HepG2 (cell line): ENCODE data around the gene TNXB. TPM values are rescaled to one million over a fixed set of nuclear protein-coding genes. Genes with fewer than 3 reads are reported as not detected.

ENCODE experiments used
- EP300 ChIP-seq, 3 experiments: sonication (generic) in 1 of 3; formaldehyde crosslinking in 1 of 3; IDR thresholded peaks; 2 replicates each; pipeline versions ENCODE4 v1.5.1 to v1.6.1; 2011 to 2020; ENCODE audit warnings: low read depth in 2 of 3, low read length in 2 of 3, borderline replicate concordance in 1 of 3, improper control_type of control experiment in 1 of 3, mild to moderate bottlenecking in 1 of 3, missing genetic modification reagents in 1 of 3, moderate library complexity in 1 of 3
- GTF2F1 ChIP-seq: fragments of 150-350 bp; IDR thresholded peaks from 2 replicates; pipeline ENCODE4 v1.6.1; 2014; ENCODE audit warnings: low read length
- HOXD1 ChIP-seq: sonication (generic); formaldehyde crosslinking; IDR thresholded peaks from 2 replicates; pipeline ENCODE4 v1.5.0; 2020; ENCODE audit warnings: missing genetic modification reagents
- KAT7 ChIP-seq: IDR thresholded peaks from 2 replicates; pipeline ENCODE4 v1.6.1; 2018; ENCODE audit warnings: borderline replicate concordance, missing compliant biosample characterization
- KLF15 ChIP-seq: sonication (generic); formaldehyde crosslinking; IDR thresholded peaks from 2 replicates; pipeline ENCODE4 v1.8.1; 2023; ENCODE audit warnings: borderline replicate concordance, mild to moderate bottlenecking, inconsistent platforms, missing genetic modification reagents, mixed read lengths
- KLF6 ChIP-seq: IDR thresholded peaks from 2 replicates; pipeline ENCODE4 v1.8.0; 2016; ENCODE audit warnings: missing biosample characterization, missing genetic modification reagents
- KMT2A ChIP-seq: sonication (generic); formaldehyde crosslinking; IDR thresholded peaks from 2 replicates; pipeline ENCODE4 v1.4.0; 2020; ENCODE audit warnings: missing genetic modification reagents
- MAF1 ChIP-seq: sonication (generic); formaldehyde crosslinking; IDR thresholded peaks from 2 replicates; pipeline ENCODE4 v1.5.0; 2020; ENCODE audit warnings: missing genetic modification reagents, borderline replicate concordance
- RFXANK ChIP-seq: IDR thresholded peaks from 2 replicates; pipeline ENCODE4 v1.6.1; 2016
- ZMYM2 ChIP-seq: sonication (generic); formaldehyde crosslinking; IDR thresholded peaks from 2 replicates; pipeline ENCODE4 v1.8.0; 2022; ENCODE audit warnings: mild to moderate bottlenecking, missing genetic modification reagents
- ZNF124 ChIP-seq: sonication (generic); formaldehyde crosslinking; IDR thresholded peaks from 2 replicates; pipeline ENCODE4 v1.4.0; 2020; ENCODE audit warnings: missing genetic modification reagents
- ZNF264 ChIP-seq: sonication (generic); formaldehyde crosslinking; IDR thresholded peaks from 2 replicates; pipeline ENCODE4 v1.4.0; 2020; ENCODE audit warnings: missing genetic modification reagents
- ZNF292 ChIP-seq: sonication (generic); formaldehyde crosslinking; IDR thresholded peaks from 2 replicates; pipeline ENCODE4 v1.8.1; 2022; ENCODE audit warnings: mild to moderate bottlenecking, low read depth, missing genetic modification reagents, borderline replicate concordance
- ZNF337 ChIP-seq: sonication (generic); formaldehyde crosslinking; IDR thresholded peaks from 2 replicates; pipeline ENCODE4 v1.5.1; 2020; ENCODE audit warnings: missing genetic modification reagents, low read depth, mild to moderate bottlenecking, borderline replicate concordance
- ZNF746 ChIP-seq: sonication (generic); formaldehyde crosslinking; IDR thresholded peaks from 2 replicates; pipeline ENCODE4 v1.8.0; 2022; ENCODE audit warnings: mild to moderate bottlenecking, missing genetic modification reagents
- ZNF878 ChIP-seq: sonication (generic); formaldehyde crosslinking; IDR thresholded peaks from 2 replicates; pipeline ENCODE4 v1.8.1; 2023; ENCODE audit warnings: mild to moderate bottlenecking, missing genetic modification reagents, moderate library complexity
- polyA plus RNA-seq, 8 experiments: library from polyadenylated mRNA; depleted of rRNA in 3 of 8; stranded (reverse) in 7 of 8; unstranded in 1 of 8; fragments of >200 nt; fragmentation: Illumina TruSeq in 4 of 8; extraction: Trizol in 4 of 8; gene quantifications; 2 replicates each; pipeline versions ENCODE4 v1.2.1 to v1.2.3, GENCODE V29; 2011 to 2016; ENCODE audit warnings: low read depth in 4 of 8, missing spikeins in 1 of 8, mixed read lengths in 1 of 8; ENCODE audit not compliant: insufficient read depth in 1 of 8
- total RNA-seq, 5 experiments: library from RNA; depleted of rRNA; stranded (reverse); fragments of >200 nt; fragmentation: Illumina TruSeq; extraction: Trizol; gene quantifications; 2 replicates each; pipeline ENCODE4 v1.2.3, GENCODE V29; 2016; ENCODE audit warnings: low read depth in 1 of 5
- TF ChIP-seq, protein P1 (sequence below): IDR thresholded peaks from 2 replicates; pipeline ENCODE4 v1.6.1; 2016; ENCODE audit warnings: low read depth
- TF ChIP-seq, protein P2 (sequence below): sonication (generic); formaldehyde crosslinking; IDR thresholded peaks from 2 replicates; pipeline ENCODE4 v1.5.1; 2020; ENCODE audit warnings: missing genetic modification reagents, mild to moderate bottlenecking, borderline replicate concordance
- TF ChIP-seq, protein P3 (sequence below): sonication (generic); formaldehyde crosslinking; IDR thresholded peaks from 2 replicates; pipeline ENCODE4 v1.4.0; 2020; ENCODE audit warnings: low read depth, missing genetic modification reagents

The TNXB gene
- total and polyA plus RNA-seq, 2 of the 13 experiments (the other 11 are each of a cell fraction or from before 2014, with no cell fraction given): 1.6 to 2.7 TPM

DNA sequence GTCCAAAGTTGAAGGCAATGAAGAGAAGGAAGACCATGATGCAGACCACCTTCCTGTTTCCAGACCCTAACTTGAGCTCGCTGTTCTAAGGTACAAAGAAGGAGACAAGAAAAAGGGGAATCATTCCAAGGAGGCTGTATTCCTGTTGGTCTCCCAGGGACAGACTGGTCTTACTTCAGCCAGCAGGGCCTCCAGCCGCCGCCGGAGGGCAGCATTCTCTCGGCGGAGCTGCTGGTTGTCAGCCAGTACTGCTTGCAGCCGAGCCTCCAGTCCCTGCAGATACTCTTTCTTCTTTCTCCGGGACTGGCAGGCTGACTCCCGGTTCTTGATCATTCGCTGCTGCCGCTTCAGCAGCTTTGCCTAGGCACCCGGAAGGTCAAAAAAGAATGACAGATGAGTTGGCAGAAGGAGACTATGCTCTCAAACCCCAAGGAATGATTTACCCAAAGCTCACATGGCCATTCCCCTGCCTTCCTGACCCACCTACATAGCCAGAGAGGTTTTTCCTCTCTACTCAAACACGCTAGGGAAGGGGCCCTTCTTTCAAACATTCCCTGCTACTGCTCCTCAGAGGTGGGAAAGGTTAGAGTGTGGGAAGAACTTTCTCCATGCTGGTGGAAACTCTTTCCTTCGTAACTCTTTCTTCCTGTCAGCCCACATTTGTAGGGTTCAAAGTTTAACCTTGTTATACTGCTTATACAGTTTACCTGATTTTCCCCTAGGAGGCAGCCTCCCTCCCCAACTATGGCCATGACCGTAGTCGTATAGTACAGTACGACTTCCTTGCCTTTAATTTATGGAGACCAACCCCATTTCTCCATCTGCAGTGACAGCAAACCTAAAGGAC is 9.9 kb upstream of the TNXB start (continued):
- TF ChIP-seq KLF6 (CRISPR knock-in tag): 0 out of 2 replicates have a peak, but pooled peaks have one; percentile 33
- peak; percentile 26; the same call in 1 of the 2 replicates for TF ChIP-seq KMT2A (CRISPR knock-in tag)
- TF ChIP-seq ZNF292: 0 out of 2 replicates have a peak, but pooled peaks have one; percentile 28
- TF ChIP-seq ZMYM2 (CRISPR knock-in tag): no peak
- TF ChIP-seq KLF15 (CRISPR knock-in tag): no peak; the same call in 1 of the 2 replicates
- peak; percentile 78 for TF ChIP-seq ZNF264 (CRISPR knock-in tag)
- TF ChIP-seq, protein P1, sequence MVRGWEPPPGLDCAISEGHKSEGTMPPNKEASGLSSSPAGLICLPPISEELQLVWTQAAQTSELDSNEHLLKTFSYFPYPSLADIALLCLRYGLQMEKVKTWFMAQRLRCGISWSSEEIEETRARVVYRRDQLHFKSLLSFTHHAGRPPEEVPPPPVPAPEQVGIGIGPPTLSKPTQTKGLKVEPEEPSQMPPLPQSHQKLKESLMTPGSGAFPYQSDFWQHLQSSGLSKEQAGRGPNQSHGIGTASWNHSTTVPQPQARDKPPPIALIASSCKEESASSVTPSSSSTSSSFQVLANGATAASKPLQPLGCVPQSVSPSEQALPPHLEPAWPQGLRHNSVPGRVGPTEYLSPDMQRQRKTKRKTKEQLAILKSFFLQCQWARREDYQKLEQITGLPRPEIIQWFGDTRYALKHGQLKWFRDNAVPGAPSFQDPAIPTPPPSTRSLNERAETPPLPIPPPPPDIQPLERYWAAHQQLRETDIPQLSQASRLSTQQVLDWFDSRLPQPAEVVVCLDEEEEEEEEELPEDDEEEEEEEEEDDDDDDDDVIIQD: peak; percentile 61; the same call in 1 of the 2 replicates
- 0 out of 2 replicates have a peak, but pooled peaks have one; percentile 31 for TF ChIP-seq ZNF337 (CRISPR knock-in tag)
- peak; percentile 39; the same call in 1 of the 2 replicates for TF ChIP-seq KAT7 (CRISPR knock-in tag)
- TF ChIP-seq, protein P2, sequence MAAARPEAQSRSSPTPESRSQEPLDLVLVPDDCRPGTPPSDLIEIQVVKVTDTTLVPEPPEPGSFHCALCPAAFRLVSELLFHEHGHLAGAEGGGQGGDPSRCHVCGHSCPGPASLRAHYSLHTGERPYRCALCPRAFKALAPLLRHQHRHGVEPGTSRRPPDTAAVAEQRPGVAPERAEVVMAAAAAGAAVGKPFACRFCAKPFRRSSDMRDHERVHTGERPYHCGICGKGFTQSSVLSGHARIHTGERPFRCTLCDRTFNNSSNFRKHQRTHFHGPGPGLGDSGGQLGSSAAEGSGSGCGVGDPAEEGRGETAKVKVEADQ (CRISPR knock-in tag): no peak
- TF ChIP-seq ZNF124 (CRISPR knock-in tag): 0 out of 2 replicates have a peak, but pooled peaks have one; percentile 38
- 0 out of 2 replicates have a peak, but pooled peaks have one; percentile 23 for TF ChIP-seq RFXANK (CRISPR knock-in tag)
- no peak for TF ChIP-seq MAF1 (CRISPR knock-in tag)
- TF ChIP-seq, protein P3, sequence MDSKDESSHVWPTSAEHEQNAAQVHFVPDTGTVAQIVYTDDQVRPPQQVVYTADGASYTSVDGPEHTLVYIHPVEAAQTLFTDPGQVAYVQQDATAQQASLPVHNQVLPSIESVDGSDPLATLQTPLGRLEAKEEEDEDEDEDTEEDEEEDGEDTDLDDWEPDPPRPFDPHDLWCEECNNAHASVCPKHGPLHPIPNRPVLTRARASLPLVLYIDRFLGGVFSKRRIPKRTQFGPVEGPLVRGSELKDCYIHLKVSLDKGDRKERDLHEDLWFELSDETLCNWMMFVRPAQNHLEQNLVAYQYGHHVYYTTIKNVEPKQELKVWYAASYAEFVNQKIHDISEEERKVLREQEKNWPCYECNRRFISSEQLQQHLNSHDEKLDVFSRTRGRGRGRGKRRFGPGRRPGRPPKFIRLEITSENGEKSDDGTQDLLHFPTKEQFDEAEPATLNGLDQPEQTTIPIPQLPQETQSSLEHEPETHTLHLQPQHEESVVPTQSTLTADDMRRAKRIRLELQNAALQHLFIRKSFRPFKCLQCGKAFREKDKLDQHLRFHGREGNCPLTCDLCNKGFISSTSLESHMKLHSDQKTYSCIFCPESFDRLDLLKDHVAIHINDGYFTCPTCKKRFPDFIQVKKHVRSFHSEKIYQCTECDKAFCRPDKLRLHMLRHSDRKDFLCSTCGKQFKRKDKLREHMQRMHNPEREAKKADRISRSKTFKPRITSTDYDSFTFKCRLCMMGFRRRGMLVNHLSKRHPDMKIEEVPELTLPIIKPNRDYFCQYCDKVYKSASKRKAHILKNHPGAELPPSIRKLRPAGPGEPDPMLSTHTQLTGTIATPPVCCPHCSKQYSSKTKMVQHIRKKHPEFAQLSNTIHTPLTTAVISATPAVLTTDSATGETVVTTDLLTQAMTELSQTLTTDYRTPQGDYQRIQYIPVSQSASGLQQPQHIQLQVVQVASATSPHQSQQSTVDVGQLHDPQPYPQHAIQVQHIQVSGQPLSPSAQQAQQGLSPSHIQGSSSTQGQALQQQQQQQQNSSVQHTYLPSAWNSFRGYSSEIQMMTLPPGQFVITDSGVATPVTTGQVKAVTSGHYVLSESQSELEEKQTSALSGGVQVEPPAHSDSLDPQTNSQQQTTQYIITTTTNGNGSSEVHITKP (CRISPR knock-in tag): peak; percentile 77; the same call in 1 of the 2 replicates
- TF ChIP-seq GTF2F1: no peak
- TF ChIP-seq ZNF878: no peak; the same call in 1 of the 2 replicates
- 0 out of 2 replicates have a peak, but pooled peaks have one; percentile 43 for TF ChIP-seq ZNF746 (CRISPR knock-in tag)
- TF ChIP-seq HOXD1 (CRISPR knock-in tag): 0 out of 2 replicates have a peak, but pooled peaks have one; percentile 58
- TF ChIP-seq EP300 (IDR thresholded peaks at IDR 0.05; ENCODE audit: low read depth in 2 of 2, low read length in 2 of 2): no peak
- peak; percentile 28; the same call in 1 of the 2 replicates for TF ChIP-seq EP300 (CRISPR knock-in tag; IDR thresholded peaks at IDR 0.05; ENCODE audit: borderline replicate concordance)
